ENCODE data around the gene SCO2.

- TF ChIP-seq CTCF (IDR thresholded peaks at IDR 0.05) (no peak), POLR2A (IDR thresholded peaks at IDR 0.05) (no peak)
Measured at GRCh38 chr22:50476868-50477267, 48.5 kb downstream of the SCO2 start.
